Activated CD4-positive, alpha-beta memory T cell treated with anti-CD3 and anti-CD28 coated beads for 36 hours (primary cell): Measurements from ENCODE around the gene CISH. TPM values are rescaled to one million over a fixed set of nuclear protein-coding genes. Genes with fewer than 3 reads are reported as not detected.

ENCODE experiments used
- CTCF ChIA-PET: fragments of 350-600 bp; sonication (Branson Sonifier 250); formaldehyde crosslinking; loops from one replicate; lab custom pipeline; 2021; ENCODE audit warnings: antibody characterized with exemption, inconsistent platforms; lab: Charles Lee
- POLR2A ChIA-PET: fragments of 350-600 bp; sonication (Branson Sonifier 250); formaldehyde crosslinking; loops from one replicate; lab custom pipeline; 2021; ENCODE audit warnings: antibody characterized with exemption; lab: Charles Lee
- DNase-seq: peaks from one replicate; pipeline ENCODE4 v3.0.0-alpha.2; 2020
- H3K27ac Mint-ChIP-seq: one replicate; pipeline ENCODE4 v1.8.0; 2021; ENCODE audit warnings: mixed read lengths
- H3K27me3 Mint-ChIP-seq: one replicate; pipeline ENCODE4 v1.8.0; 2021; ENCODE audit warnings: mixed read lengths
- H3K36me3 Mint-ChIP-seq: one replicate; pipeline ENCODE4 v1.8.0; 2021; ENCODE audit warnings: mixed read lengths
- H3K4me1 Mint-ChIP-seq: one replicate; pipeline ENCODE4 v1.8.0; 2021; ENCODE audit warnings: low read depth, mixed read lengths
- H3K4me3 Mint-ChIP-seq: one replicate; pipeline ENCODE4 v1.8.0; 2021; ENCODE audit warnings: mild to moderate bottlenecking, mixed read lengths
- H3K9me3 Mint-ChIP-seq: one replicate; pipeline ENCODE4 v1.8.0; 2021; ENCODE audit warnings: mixed read lengths
- intact Hi-C: fragments of 100-400 bp; cut with micrococcal nuclease; formaldehyde crosslinking; loops from one replicate; pipeline ENCODE4 v1.15.1; 2023
- total RNA-seq, 2 experiments: library from RNA; stranded (reverse); gene quantifications; one replicate each; pipeline ENCODE4 v1.2.3, GENCODE V29; 2021

The CISH gene
- total RNA-seq, 2 experiments from 2014 or later: 319 TPM

- Mint-ChIP-seq H3K36me3 (peaks cover 56% of the 10 kb centered on the region), H3K4me3 (peak overlapping the region; percentile 18), H3K27ac (peak overlapping the region; percentile 98), H3K27me3 (no peaks in the 10 kb centered on the region), H3K4me1 (peaks cover 87% of the 10 kb centered on the region), H3K9me3 (no peaks in the 10 kb centered on the region)
- CTCF ChIA-PET: interaction anchor here (8.7 to 10.3 kb wide), 3 partner anchors 14 to 27 kb away, joined by 221 to 317 read pairs (median 299); partner anchors contain the start of genes CISH, HEMK1 and MAPKAPK3
- peak; percentile 86 for DNase-seq
- POLR2A ChIA-PET: interaction anchor here (11.1 kb wide), 2 partner anchors 13 to 22 kb away, joined by 510 to 859 read pairs; partner anchors contain the start of genes C3orf18, CISH, HEMK1 and MAPKAPK3
- intact Hi-C loops: no loop called here
These were observed 25.4 kb downstream of the CISH start for GRCh38 chr3:50585919-50586762.

- H3K9me3 Mint-ChIP-seq: no peaks in the 10 kb centered on the region
- intact Hi-C loops: no loop called here
- peak overlapping the region; percentile 98 for H3K27ac Mint-ChIP-seq
- POLR2A ChIA-PET: interaction anchor here (1.5 kb wide), 1 partner anchor 27 kb away, joined by 3 read pairs; the partner anchor contains the start of gene CISH
- peaks cover 85% of the 10 kb centered on the region for H3K4me1 Mint-ChIP-seq
- DNase-seq: no peak
- CTCF ChIA-PET: interaction anchor here (1.0 to 1.2 kb wide), 2 partner anchors 10 to 12 kb away, joined by 3 read pairs; no protein-coding TSS in a partner anchor
- no peak overlapping the region for H3K4me3 Mint-ChIP-seq
- no peaks in the 10 kb centered on the region for H3K27me3 Mint-ChIP-seq
- H3K36me3 Mint-ChIP-seq: peaks cover 68% of the 10 kb centered on the region
These were observed 27.2 kb downstream of the CISH start for GRCh38 chr3:50584391-50584790.

DNA sequence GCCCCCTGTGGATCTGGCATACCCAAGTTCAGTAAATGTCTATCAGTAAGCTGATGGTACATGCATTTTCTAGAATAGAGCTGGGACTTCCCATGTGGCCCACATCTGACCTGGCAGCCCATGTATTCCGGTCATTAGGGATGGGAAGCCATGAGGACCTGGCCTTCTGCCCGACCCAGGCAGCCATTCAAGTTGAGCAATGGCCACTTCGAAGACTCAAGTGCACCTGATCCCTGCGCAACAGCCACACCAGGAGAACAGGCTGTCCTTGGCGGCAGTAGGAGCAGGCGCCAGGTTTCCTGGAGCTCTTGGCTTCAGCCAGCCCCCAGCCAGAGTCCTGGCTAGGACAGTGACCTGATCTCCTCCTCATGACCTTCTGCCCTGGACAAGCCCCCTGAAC is 27.7 kb downstream of the CISH start:
- H3K4me1 Mint-ChIP-seq: peaks cover 83% of the 10 kb centered on the region
- H3K36me3 Mint-ChIP-seq: peaks cover 70% of the 10 kb centered on the region
- no peak overlapping the region for H3K4me3 Mint-ChIP-seq
- intact Hi-C loops: no loop called here
- no peaks in the 10 kb centered on the region for H3K9me3 Mint-ChIP-seq
- ChIA-PET CTCF (interaction anchor here (1.0 to 1.2 kb wide), 2 partner anchors 9 to 11 kb away, joined by 3 read pairs; no protein-coding TSS in a partner anchor), POLR2A (interaction anchor here (0.5 to 1.5 kb wide), 2 partner anchors 28 to 243 kb away, joined by 3 read pairs; partner anchors contain the start of gene CISH)
- H3K27ac Mint-ChIP-seq: peak overlapping the region; percentile 98
- no peak for DNase-seq
- H3K27me3 Mint-ChIP-seq: no peaks in the 10 kb centered on the region

DNA sequence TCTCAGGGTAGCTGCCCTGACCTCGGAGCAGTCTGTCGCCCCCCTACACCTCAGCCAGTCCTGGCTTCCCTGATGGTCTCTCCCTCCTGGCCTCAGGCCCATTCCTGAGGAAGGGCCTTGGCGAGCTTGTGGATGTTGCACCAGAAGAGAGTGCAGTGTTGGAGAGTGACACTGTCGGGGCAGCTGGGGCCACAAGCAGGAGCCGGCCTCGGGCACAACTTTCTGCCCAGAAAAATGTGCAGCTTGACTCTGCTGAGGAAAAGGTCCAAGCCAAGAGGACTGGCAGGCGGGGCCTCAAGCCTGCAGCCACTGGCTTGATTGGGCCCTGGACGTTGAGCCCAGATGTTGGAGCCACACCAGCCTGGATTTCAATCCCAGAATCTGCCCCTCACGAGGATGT is 29.5 kb downstream of the CISH start:
- Mint-ChIP-seq H3K4me1 (peaks cover 66% of the 10 kb centered on the region), H3K36me3 (peaks cover 67% of the 10 kb centered on the region), H3K4me3 (no peak overlapping the region), H3K9me3 (no peaks in the 10 kb centered on the region), H3K27ac (peak overlapping the region; percentile 56), H3K27me3 (no peaks in the 10 kb centered on the region)
- ChIA-PET CTCF (interaction anchor here (1.9 to 2.4 kb wide), 2 partner anchors 12 to 33 kb away, joined by 13 to 16 read pairs; partner anchors contain the start of gene HEMK1), POLR2A (no interaction called here)
- intact Hi-C loops: no loop called here
- no peak for DNase-seq

DNA sequence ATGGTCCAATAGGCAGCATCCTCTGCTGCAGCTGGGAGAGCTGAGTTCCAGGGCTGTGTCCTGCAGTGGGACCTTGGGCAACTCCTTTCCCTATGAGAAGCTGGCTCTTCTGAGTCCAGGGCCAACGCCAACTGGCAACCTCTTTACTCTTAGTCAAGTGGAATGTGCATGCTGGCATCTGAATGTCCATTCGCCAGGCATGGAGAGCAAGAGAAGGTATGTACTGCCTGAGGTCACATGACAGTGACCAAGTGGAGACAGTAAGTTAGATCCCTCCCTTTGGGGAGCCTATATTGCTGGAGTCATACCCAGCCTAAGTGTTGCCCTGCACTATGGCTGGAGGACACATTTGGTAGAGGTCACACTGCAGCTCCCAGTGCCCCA is 30.1 kb downstream of the CISH start:
- CTCF ChIA-PET: interaction anchor here (1.0 to 2.4 kb wide), 4 partner anchors 9 to 33 kb away, joined by 6 to 16 read pairs (median 10); partner anchors contain the start of gene HEMK1
- Mint-ChIP-seq H3K4me3 (no peak overlapping the region), H3K36me3 (peaks cover 69% of the 10 kb centered on the region), H3K4me1 (peaks cover 63% of the 10 kb centered on the region), H3K9me3 (no peaks in the 10 kb centered on the region), H3K27ac (peak overlapping the region; percentile 56), H3K27me3 (no peaks in the 10 kb centered on the region)
- POLR2A ChIA-PET: interaction anchor here (0.6 to 1.5 kb wide), 3 partner anchors 11 to 33 kb away, joined by 3 to 5 read pairs (median 4); no protein-coding TSS in a partner anchor
- intact Hi-C loops: no loop called here
- DNase-seq: no peak

DNA sequence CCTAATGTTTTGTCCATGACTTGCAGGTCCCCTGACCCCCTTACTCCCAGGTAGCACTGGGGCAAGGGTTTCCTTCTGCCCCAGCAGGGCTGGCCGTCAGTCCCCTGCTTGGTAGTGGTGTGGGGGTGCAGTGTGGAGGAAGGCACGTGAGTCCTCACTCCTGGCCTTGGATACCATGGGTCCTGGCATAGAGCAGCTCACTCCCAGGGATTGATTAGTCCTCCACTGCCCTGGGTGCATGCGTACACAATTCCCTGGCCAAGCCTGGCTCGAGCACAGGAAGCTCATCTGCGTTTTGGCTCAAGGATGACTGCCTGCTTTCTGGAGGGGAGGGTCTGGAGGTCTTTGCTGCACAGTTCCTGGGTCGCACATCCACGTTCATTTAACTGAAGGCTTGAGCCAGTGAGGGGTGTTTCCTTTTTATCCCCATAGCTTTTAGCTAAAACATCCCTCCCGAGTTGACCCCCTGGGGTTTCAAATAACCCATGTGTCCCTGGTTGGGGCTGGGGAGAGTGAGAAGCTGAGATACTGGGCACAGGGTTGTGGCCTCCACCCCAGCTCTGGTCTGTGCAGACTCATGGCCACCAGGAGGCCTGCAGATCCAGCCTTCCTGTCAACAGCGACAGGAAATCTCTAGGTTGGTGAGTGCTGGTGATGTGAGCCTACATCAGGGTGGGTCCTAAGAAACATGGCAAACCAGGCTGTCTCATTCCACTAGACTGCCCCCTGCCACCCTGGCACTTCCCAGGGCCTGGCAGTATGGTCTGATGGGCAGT is 30.7 kb downstream of the CISH start:
- Mint-ChIP-seq H3K4me3 (no peak overlapping the region), H3K9me3 (no peaks in the 10 kb centered on the region), H3K27ac (peak overlapping the region; percentile 28), H3K27me3 (no peaks in the 10 kb centered on the region), H3K4me1 (peaks cover 63% of the 10 kb centered on the region), H3K36me3 (peaks cover 74% of the 10 kb centered on the region)
- CTCF ChIA-PET: interaction anchor here (1.0 to 2.4 kb wide), 4 partner anchors 8 to 34 kb away, joined by 6 to 16 read pairs (median 10); partner anchors contain the start of gene HEMK1
- POLR2A ChIA-PET: interaction anchor here (0.6 to 1.5 kb wide), 3 partner anchors 11 to 34 kb away, joined by 3 to 5 read pairs (median 4); no protein-coding TSS in a partner anchor
- no peak for DNase-seq
- intact Hi-C loops: no loop called here

DNA sequence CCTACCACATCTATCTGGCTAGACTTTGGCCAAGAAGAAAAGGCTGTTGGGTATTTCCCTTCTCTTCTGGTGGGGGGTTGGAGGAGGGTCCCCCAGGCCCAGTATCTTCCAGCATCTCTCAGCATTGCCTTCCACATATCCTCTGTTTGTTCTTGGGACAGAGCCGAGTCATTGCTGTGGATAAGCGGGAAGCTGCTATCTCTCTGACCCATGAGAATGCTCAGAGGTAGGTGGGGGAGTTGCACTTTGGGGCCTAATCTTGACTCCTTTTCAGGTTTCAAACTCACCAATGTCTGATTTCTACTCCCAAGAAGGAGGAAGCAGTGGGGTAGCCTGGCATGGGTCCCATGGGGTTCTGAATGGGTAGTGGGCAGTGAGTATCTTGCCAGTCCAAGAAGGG is 34.2 kb downstream of the CISH start:
- H3K27me3 Mint-ChIP-seq: no peaks in the 10 kb centered on the region
- intact Hi-C loops: no loop called here
- H3K4me1 Mint-ChIP-seq: peaks cover 68% of the 10 kb centered on the region
- no peak for DNase-seq
- ChIA-PET CTCF (interaction anchor here (2.0 to 14.6 kb wide), 2 partner anchors 13 to 31 kb away, joined by 8 to 908 read pairs; partner anchors contain the start of genes CISH and MAPKAPK3), POLR2A (interaction anchor here (1.5 to 14.0 kb wide), 3 partner anchors 8 to 31 kb away, joined by 4 to 1013 read pairs (median 510); partner anchors contain the start of genes CISH, HEMK1 and MAPKAPK3)
- peaks cover 79% of the 10 kb centered on the region for H3K36me3 Mint-ChIP-seq
- H3K4me3 Mint-ChIP-seq: no peak overlapping the region
- H3K27ac Mint-ChIP-seq: peak overlapping the region; percentile 95
- no peaks in the 10 kb centered on the region for H3K9me3 Mint-ChIP-seq

- Mint-ChIP-seq H3K4me1 (peaks cover 73% of the 10 kb centered on the region), H3K36me3 (peaks cover 82% of the 10 kb centered on the region), H3K27ac (peak overlapping the region; percentile 95), H3K27me3 (no peaks in the 10 kb centered on the region), H3K9me3 (no peaks in the 10 kb centered on the region), H3K4me3 (no peak overlapping the region)
- ChIA-PET CTCF (interaction anchor here (1.5 to 14.6 kb wide), 4 partner anchors 14 to 77 kb away, joined by 5 to 908 read pairs (median 165); partner anchors contain the start of genes CISH and MAPKAPK3), POLR2A (interaction anchor here (13.8 to 14.0 kb wide), 2 partner anchors 15 to 33 kb away, joined by 510 to 1013 read pairs; partner anchors contain the start of genes CISH and MAPKAPK3)
- no peak for DNase-seq
- intact Hi-C loops: no loop called here
These were observed 36.2 kb downstream of the CISH start for GRCh38 chr3:50575372-50575771.

GRCh38 chr3:50574444-50574831 is 37.1 kb downstream of the CISH start:
- H3K27me3 Mint-ChIP-seq: no peaks in the 10 kb centered on the region
- H3K27ac Mint-ChIP-seq: peak overlapping the region; percentile 95
- H3K9me3 Mint-ChIP-seq: no peaks in the 10 kb centered on the region
- H3K36me3 Mint-ChIP-seq: peaks cover 82% of the 10 kb centered on the region
- peaks cover 68% of the 10 kb centered on the region for H3K4me1 Mint-ChIP-seq
- POLR2A ChIA-PET: interaction anchor here (1.0 to 14.0 kb wide), 3 partner anchors 16 to 237 kb away, joined by 4 to 1013 read pairs (median 510); partner anchors contain the start of genes CISH and MAPKAPK3
- peak overlapping the region; percentile 99 for H3K4me3 Mint-ChIP-seq
- intact Hi-C loops: loop anchor here (5.0 kb wide), 1 partner anchor 98 kb away; the partner anchor contains the start of gene DOCK3
- CTCF ChIA-PET: interaction anchor here (0.6 to 14.6 kb wide), 7 partner anchors 9 to 79 kb away, joined by 3 to 908 read pairs (median 3); partner anchors contain the start of genes CISH and MAPKAPK3
- peak; percentile 74 for DNase-seq

- intact Hi-C loops: loop anchor here (1.0 to 5.0 kb wide), 3 partner anchors 14 to 811 kb away; partner anchors contain the start of genes DOCK3 and MANF
- peak overlapping the region; percentile 99 for H3K4me3 Mint-ChIP-seq
- H3K36me3 Mint-ChIP-seq: peaks cover 78% of the 10 kb centered on the region
These were observed 37.8 kb downstream of the CISH start for GRCh38 chr3:50573566-50574443.

More at GRCh38 chr3:50573566-50574443, 37.8 kb downstream of the CISH start:
- Mint-ChIP-seq H3K9me3 (no peaks in the 10 kb centered on the region), H3K27me3 (no peaks in the 10 kb centered on the region), H3K27ac (peak overlapping the region; percentile 95), H3K4me1 (peaks cover 65% of the 10 kb centered on the region)
- POLR2A ChIA-PET: interaction anchor here (1.0 to 14.0 kb wide), 4 partner anchors 16 to 237 kb away, joined by 3 to 1013 read pairs (median 257); partner anchors contain the start of genes CISH and MAPKAPK3
- CTCF ChIA-PET: interaction anchor here (0.6 to 14.6 kb wide), 10 partner anchors 10 to 80 kb away, joined by 3 to 908 read pairs (median 12); partner anchors contain the start of genes CISH and MAPKAPK3
- peak; percentile 93 for DNase-seq
